CD14-positive monocyte (primary cell): Measurements from ENCODE around the gene SSTR3. TPM values are rescaled to one million over a fixed set of nuclear protein-coding genes. Genes with fewer than 3 reads are reported as not detected.

Experiments used
- DNase-seq, 3 donors: peaks; one replicate each; pipeline ENCODE4 v3.0.0-alpha.2; 2011 to 2022
- H2AFZ ChIP-seq: 2 replicates; pipeline ENCODE4 v1.6.0; 2012; ENCODE audit warnings: mild to moderate bottlenecking, low read depth, low read length, inconsistent platforms; ENCODE audit not compliant: insufficient read depth, poor library complexity, severe bottlenecking
- H3K27ac ChIP-seq, 2 donors: 1 replicate in 1 of 2; 2 replicates in 1 of 2; pipeline ENCODE4 v1.5.1; 2012 to 2013; ENCODE audit warnings: low read length in 2 of 2, control low read depth in 1 of 2, inconsistent platforms in 1 of 2, low read depth in 1 of 2, mild to moderate bottlenecking in 1 of 2
- H3K27me3 ChIP-seq, 2 donors: one replicate each; pipeline versions ENCODE4 v1.6.0 to v1.6.1; 2011 to 2013; ENCODE audit warnings: low read length in 2 of 2; ENCODE audit not compliant: control insufficient read depth in 2 of 2, insufficient read depth in 2 of 2
- H3K36me3 ChIP-seq, 2 donors: replicated peaks in 1 of 2; 1 replicate in 1 of 2; 2 replicates in 1 of 2; pipeline versions ENCODE4 v1.5.1 to v1.6.1; 2012 to 2013; ENCODE audit warnings: low read length in 2 of 2, control low read depth in 1 of 2, inconsistent platforms in 1 of 2, mild to moderate bottlenecking in 1 of 2; ENCODE audit not compliant: insufficient read depth in 2 of 2, control insufficient read depth in 1 of 2
- H3K4me1 ChIP-seq, 2 donors: 1 replicate in 1 of 2; 2 replicates in 1 of 2; pipeline versions ENCODE4 v1.5.1 to v1.6.1; 2012 to 2013; ENCODE audit warnings: low read length in 2 of 2, control low read depth in 1 of 2, inconsistent platforms in 1 of 2, mild to moderate bottlenecking in 1 of 2, moderate library complexity in 1 of 2; ENCODE audit not compliant: insufficient read depth in 2 of 2, control insufficient read depth in 1 of 2
- H3K4me2 ChIP-seq: replicated peaks from 2 replicates; pipeline ENCODE3; 2012; ENCODE audit warnings: low read length, moderate library complexity, mild to moderate bottlenecking; ENCODE audit not compliant: poor library complexity, severe bottlenecking; ENCODE audit errors: extremely low read depth
- H3K4me3 ChIP-seq, 3 experiments: fragments of 200-600 bp in 1 of 3; sonication (generic) in 1 of 3; replicated peaks in 1 of 3; 1 replicate in 2 of 3; 2 replicates in 1 of 3; pipeline ENCODE4 v1.5.1; 2011 to 2013; ENCODE audit warnings: low read length in 3 of 3, mild to moderate bottlenecking in 3 of 3, control low read depth in 2 of 3, low read depth in 2 of 3, inconsistent platforms in 1 of 3, moderate library complexity in 1 of 3
- H3K79me2 ChIP-seq: 2 replicates; pipeline ENCODE4 v1.6.0; 2012; ENCODE audit warnings: mild to moderate bottlenecking, control low read depth, inconsistent platforms, low read length, moderate library complexity; ENCODE audit not compliant: insufficient read depth
- H3K9ac ChIP-seq: 2 replicates; pipeline ENCODE4 v1.6.0; 2017; ENCODE audit warnings: low read length, mild to moderate bottlenecking; ENCODE audit not compliant: insufficient read depth, poor library complexity, severe bottlenecking
- H3K9me3 ChIP-seq, 2 donors: replicated peaks in 1 of 2; 1 replicate in 1 of 2; 2 replicates in 1 of 2; pipeline versions ENCODE4 v1.5.1 to v1.6.1; 2012 to 2013; ENCODE audit warnings: low read length in 2 of 2, control low read depth in 1 of 2; ENCODE audit not compliant: control insufficient read depth in 1 of 2, insufficient read depth in 1 of 2
- H4K20me1 ChIP-seq: 2 replicates; pipeline ENCODE4 v1.6.0; 2012; ENCODE audit warnings: mild to moderate bottlenecking, low read length, control low read depth, moderate library complexity; ENCODE audit not compliant: insufficient read depth
- H3K27ac Mint-ChIP-seq, 7 donors: one replicate each; pipeline ENCODE4 v1.8.0; 2020; ENCODE audit warnings: mild to moderate bottlenecking in 7 of 7, mixed read lengths in 7 of 7, moderate library complexity in 6 of 7, inconsistent platforms in 2 of 7
- H3K27me3 Mint-ChIP-seq, 3 donors: one replicate each; pipeline ENCODE4 v1.8.0; 2021 to 2022; ENCODE audit warnings: low read depth in 3 of 3, mild to moderate bottlenecking in 3 of 3, mixed read lengths in 3 of 3, moderate library complexity in 3 of 3, inconsistent platforms in 1 of 3
- H3K36me3 Mint-ChIP-seq, 2 donors: one replicate each; pipeline ENCODE4 v1.8.0; 2020; ENCODE audit warnings: mixed read lengths in 2 of 2, inconsistent platforms in 1 of 2, mild to moderate bottlenecking in 1 of 2
- H3K4me1 Mint-ChIP-seq: one replicate; pipeline ENCODE4 v1.8.0; 2020; ENCODE audit warnings: mild to moderate bottlenecking, mixed read lengths
- H3K4me3 Mint-ChIP-seq, 2 donors: one replicate each; pipeline ENCODE4 v1.8.0; 2020; ENCODE audit warnings: mild to moderate bottlenecking in 2 of 2, mixed read lengths in 2 of 2, moderate library complexity in 1 of 2
- H3K9me3 Mint-ChIP-seq, 7 donors: one replicate each; pipeline ENCODE4 v1.8.0; 2020 to 2022; ENCODE audit warnings: mixed read lengths in 7 of 7, mild to moderate bottlenecking in 6 of 7, moderate library complexity in 6 of 7, inconsistent platforms in 2 of 7
- CTCF ChIP-seq: fragments of 200-600 bp; IDR thresholded peaks from one replicate; pipeline ENCODE4 v1.8.0; 2022; ENCODE audit warnings: antibody characterized with exemption, mild to moderate bottlenecking
- WGBS: methylation state at CpG from one replicate; pipeline ENCODE4 v1.1.5; 2013; ENCODE audit warnings: missing lambda C conversion rate; ENCODE audit not compliant: insufficient coverage; 5-methylcytosine and 5-hydroxymethylcytosine counted together
- intact Hi-C, 2 donors: fragments of 100-400 bp; cut with micrococcal nuclease; formaldehyde crosslinking; loops; one replicate each; pipeline versions ENCODE4 v1.15.0 to v1.15.1; 2023
- polyA plus RNA-seq, 3 donors: library from polyadenylated mRNA; depleted of rRNA in 1 of 3; unstranded in 2 of 3; stranded (reverse) in 1 of 3; fragments of 300-500 nt in 2 of 3; fragments of >200 nt in 1 of 3; fragmentation: Illumina TruSeq in 2 of 3; gene quantifications; 1 replicate in 2 of 3; 2 replicates in 1 of 3; pipeline ENCODE4 v1.2.3, GENCODE V29; 2012 to 2021

The SSTR3 gene
- polyA plus RNA-seq, 3 donors, result 0.04 TPM; not detected in 2

DNA sequence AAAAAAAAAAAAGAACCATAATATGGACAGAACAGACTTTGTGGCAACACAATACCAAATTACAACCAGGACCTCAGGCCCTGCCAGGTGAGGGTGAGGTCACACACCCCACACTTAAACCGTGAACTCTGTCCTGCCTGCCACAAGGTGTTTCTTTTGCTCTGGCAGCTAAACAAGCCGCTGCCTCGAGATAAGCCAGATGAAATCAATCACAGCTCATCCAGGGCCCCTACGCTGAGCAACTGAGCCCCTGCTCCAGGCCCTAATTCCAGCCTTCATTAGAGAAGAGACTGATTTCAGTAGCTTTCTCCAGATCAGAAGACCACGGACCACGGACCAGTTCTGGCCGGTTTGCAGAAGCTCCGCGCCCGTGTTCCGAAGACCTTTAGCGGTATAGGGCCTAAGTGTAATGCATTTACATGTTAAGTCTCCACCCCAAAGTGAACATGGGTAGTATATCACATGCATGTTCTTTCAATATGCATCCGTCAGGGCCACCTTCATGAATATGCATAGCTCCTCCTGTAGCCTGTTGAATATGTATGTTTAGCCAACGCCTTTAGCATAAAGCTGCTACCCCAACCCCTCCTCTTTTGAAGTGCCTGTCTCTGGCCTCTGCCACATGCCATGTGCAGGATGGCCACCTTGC, 46.6 kb upstream of the SSTR3 start:
- H3K27me3 Mint-ChIP-seq, result peaks cover 11 to 18% (median 14%) of the 10 kb centered on the region in 3 donors
- H3K79me2 ChIP-seq, result no peaks in the 10 kb centered on the region
- no peak overlapping the region for H3K4me3 Mint-ChIP-seq
- TF ChIP-seq CTCF, result no peak
- H4K20me1 ChIP-seq, result no peaks in the 10 kb centered on the region
- no peak overlapping the region for H3K27ac Mint-ChIP-seq
- peaks cover 0 to 2% of the 10 kb centered on the region in 2 donors for H3K27me3 ChIP-seq
- no peak overlapping the region for H2AFZ ChIP-seq
- H3K9ac ChIP-seq, result no peak overlapping the region
- H3K36me3 ChIP-seq, result no peaks in the 10 kb centered on the region
- H3K36me3 Mint-ChIP-seq, result no peaks in the 10 kb centered on the region
- H3K9me3 Mint-ChIP-seq, result peaks cover 0 to 7% (median 4%) of the 10 kb centered on the region in 7 donors
- intact Hi-C loops, result loop anchor here in 1 of 2 donors (2.0 kb wide), 1 partner anchor 60 kb away; no protein-coding TSS in a partner anchor
- H3K4me3 ChIP-seq, result no peak overlapping the region
- no peak for DNase-seq
- peaks cover 15 to 25% of the 10 kb centered on the region in 2 donors for H3K4me1 ChIP-seq
- peak overlapping the region; percentile 35 for H3K4me2 ChIP-seq
- H3K4me1 Mint-ChIP-seq, result peaks cover 20% of the 10 kb centered on the region
- H3K9me3 ChIP-seq, result peaks cover 4 to 5% of the 10 kb centered on the region in 2 donors
- WGBS, result 100% methylated on average over 4 of the region's 14 CpGs
- H3K27ac ChIP-seq, result no peak overlapping the region

DNA sequence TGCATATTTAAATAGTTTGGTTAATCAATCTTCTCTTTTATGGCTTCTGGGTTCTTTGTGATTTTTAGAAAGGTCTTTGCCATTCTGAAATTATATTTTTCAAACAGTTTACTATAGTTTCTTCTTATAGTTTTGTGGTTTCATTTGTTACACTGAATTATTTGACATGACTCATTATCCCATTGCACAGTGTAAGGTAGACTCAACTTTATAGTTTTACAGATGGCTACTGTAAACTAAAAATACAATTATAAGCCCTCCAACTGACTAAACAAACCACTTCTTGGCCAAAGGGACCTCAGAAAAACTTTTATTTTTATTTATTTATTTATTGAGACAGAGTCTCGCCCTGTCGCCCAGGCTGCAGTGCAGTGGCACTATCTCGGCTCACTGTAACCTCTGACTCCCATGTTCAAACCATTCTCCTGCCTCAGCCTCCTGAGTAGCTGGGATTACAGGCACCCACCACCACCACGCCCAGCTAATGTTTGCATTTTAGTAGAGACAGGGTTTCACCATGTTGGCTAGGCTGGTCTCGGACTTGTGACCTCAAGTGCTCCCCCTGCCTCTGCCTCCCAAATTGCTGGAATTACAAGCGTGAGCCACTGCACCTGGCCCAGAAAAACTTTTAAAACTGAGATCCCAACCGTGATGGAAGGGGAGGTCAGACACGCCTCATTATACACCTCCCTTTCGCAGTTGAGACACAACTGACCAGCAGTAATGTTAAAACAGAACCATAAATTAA, 45.9 kb upstream of the SSTR3 start:
- 89% methylated on average over 4 of the region's 9 CpGs for WGBS
- Mint-ChIP-seq H3K4me3 (no peak overlapping the region), H3K36me3 (no peaks in the 10 kb centered on the region), H3K9me3 (peaks cover 0 to 2% (median 0%) of the 10 kb centered on the region in 7 donors), H3K27me3 (peaks cover 13 to 18% (median 14%) of the 10 kb centered on the region in 3 donors), H3K4me1 (peaks cover 20% of the 10 kb centered on the region), H3K27ac (no peak overlapping the region)
- no peak overlapping the region for H3K4me3 ChIP-seq
- no peak overlapping the region for H2AFZ ChIP-seq
- no peaks in the 10 kb centered on the region for H3K36me3 ChIP-seq
- H3K9ac ChIP-seq, result no peak overlapping the region
- no peak overlapping the region for H3K4me2 ChIP-seq
- intact Hi-C loops, result loop anchor here in 1 of 2 donors (2.0 kb wide), 1 partner anchor 59 kb away; no protein-coding TSS in a partner anchor
- no peaks in the 10 kb centered on the region for H4K20me1 ChIP-seq
- no peak overlapping the region for H3K27ac ChIP-seq
- TF ChIP-seq CTCF, result no peak
- peaks cover 0 to 2% of the 10 kb centered on the region in 2 donors for H3K27me3 ChIP-seq
- peaks cover 15 to 25% of the 10 kb centered on the region in 2 donors for H3K4me1 ChIP-seq
- DNase-seq, result no peak
- H3K9me3 ChIP-seq, result no peaks in the 10 kb centered on the region
- no peaks in the 10 kb centered on the region for H3K79me2 ChIP-seq
